Neural progenitor cell (in vitro differentiated cells): ENCODE measurements around the gene CREG1. TPM values are rescaled to one million over a fixed set of nuclear protein-coding genes. Genes with fewer than 3 reads are reported as not detected.
A peak's percentile ranks its signal among the peaks of the same experiment; 100 is the strongest.

Experiments
- DNase-seq: peaks from one replicate; pipeline ENCODE4 v3.0.0-alpha.2; 2016; ENCODE audit warnings: low spot score
- H2AFZ ChIP-seq: fragments of 200-600 bp; sonication (generic); replicated peaks from 2 replicates; pipeline ENCODE4 v1.6.1; 2016; ENCODE audit warnings: antibody characterized with exemption
- H3F3A ChIP-seq: fragments of 200-600 bp; sonication (generic); 2 replicates; pipeline ENCODE4 v1.6.1; 2016; ENCODE audit warnings: antibody characterized with exemption, low read depth
- H3K27ac ChIP-seq: fragments of 200-600 bp; sonication (generic); 2 replicates; pipeline ENCODE4 v1.5.1; 2016; ENCODE audit warnings: mild to moderate bottlenecking
- H3K27me3 ChIP-seq: fragments of 200-600 bp; sonication (generic); 2 replicates; pipeline ENCODE4 v1.6.1; 2016; ENCODE audit warnings: mild to moderate bottlenecking, moderate library complexity
- H3K36me3 ChIP-seq: fragments of 200-600 bp; sonication (generic); 2 replicates; pipeline ENCODE4 v1.5.1; 2016
- H3K4me1 ChIP-seq: fragments of 200-600 bp; sonication (generic); 2 replicates; pipeline ENCODE4 v1.6.1; 2016; ENCODE audit warnings: mixed run types
- H3K4me2 ChIP-seq: fragments of 200-600 bp; sonication (generic); 2 replicates; pipeline ENCODE4 v1.6.1; 2016
- H3K4me3 ChIP-seq: fragments of 200-600 bp; sonication (generic); 2 replicates; pipeline ENCODE4 v1.5.1; 2016
- H3K79me2 ChIP-seq: fragments of 200-600 bp; sonication (generic); 2 replicates; pipeline ENCODE4 v1.6.1; 2016; ENCODE audit warnings: low read depth
- H3K9ac ChIP-seq: fragments of 200-600 bp; sonication (generic); 2 replicates; pipeline ENCODE4 v1.6.1; 2016
- H3K9me3 ChIP-seq: fragments of 200-600 bp; sonication (generic); 2 replicates; pipeline ENCODE4 v1.5.1; 2016; ENCODE audit warnings: low read depth
- H4K20me1 ChIP-seq: fragments of 200-600 bp; sonication (generic); 2 replicates; pipeline ENCODE4 v1.6.1; 2016; ENCODE audit warnings: low read depth
- H3K27ac Mint-ChIP-seq: 3 replicates; pipeline ENCODE4 v1.8.0; 2021; ENCODE audit warnings: mixed read lengths
- H3K27me3 Mint-ChIP-seq: 2 replicates; pipeline ENCODE4 v1.8.0; 2022; ENCODE audit warnings: low read depth, mild to moderate bottlenecking, inconsistent platforms, moderate library complexity, mixed read lengths; ENCODE audit not compliant: insufficient read depth
- H3K36me3 Mint-ChIP-seq: 3 replicates; pipeline ENCODE4 v1.8.0; 2021; ENCODE audit warnings: mixed read lengths
- H3K4me1 Mint-ChIP-seq: 3 replicates; pipeline ENCODE4 v1.8.0; 2021; ENCODE audit warnings: mixed read lengths
- H3K4me3 Mint-ChIP-seq: 3 replicates; pipeline ENCODE4 v1.8.0; 2021; ENCODE audit warnings: mild to moderate bottlenecking, moderate library complexity, mixed read lengths
- H3K9me3 Mint-ChIP-seq: 3 replicates; pipeline ENCODE4 v1.8.0; 2020; ENCODE audit warnings: mixed read lengths
- CTCF ChIP-seq: fragments of 200-600 bp; sonication (generic); IDR thresholded peaks from 2 replicates; pipeline ENCODE4 v1.5.1; 2017; ENCODE audit warnings: antibody characterized with exemption, mild to moderate bottlenecking
- EZH2 ChIP-seq: fragments of 200-600 bp; sonication (generic); IDR thresholded peaks from 2 replicates; pipeline ENCODE4 v1.6.1; 2017; ENCODE audit warnings: antibody characterized with exemption, mild to moderate bottlenecking, moderate library complexity
- EZH2phosphoT487 ChIP-seq: fragments of 200-600 bp; sonication (generic); IDR thresholded peaks from 2 replicates; pipeline ENCODE4 v1.6.1; 2017; ENCODE audit warnings: antibody characterized with exemption
- total RNA-seq: library from RNA; depleted of rRNA; stranded (reverse); fragments of >200 nt; gene quantifications from 2 replicates; pipeline ENCODE4 v1.2.3, GENCODE V29; 2015; ENCODE audit warnings: low replicate concordance

The CREG1 gene
- total RNA-seq, 1 donor from 2014 or later = 55.6 TPM

GRCh38 chr1:167567663-167568062 lies 14.1 kb upstream of the CREG1 start:
- Histone ChIP-seq H3K36me3 (no peaks in the 10 kb centered on the region), H3F3A (no peaks in the 10 kb centered on the region), H3K79me2 (no peaks in the 10 kb centered on the region), H2AFZ (peak overlapping the region; percentile 63), H3K9ac (no peak overlapping the region), H3K27ac (no peak overlapping the region), H3K4me2 (no peak overlapping the region), H3K4me1 (no peaks in the 10 kb centered on the region), H3K4me3 (no peak overlapping the region), H3K27me3 (no peaks in the 10 kb centered on the region), H3K9me3 (no peaks in the 10 kb centered on the region), H4K20me1 (no peaks in the 10 kb centered on the region)
- Mint-ChIP-seq H3K27me3 (peaks cover 5% of the 10 kb centered on the region), H3K27ac (no peak overlapping the region), H3K9me3 (peaks cover 4% of the 10 kb centered on the region), H3K36me3 (no peaks in the 10 kb centered on the region), H3K4me1 (peaks cover 25% of the 10 kb centered on the region), H3K4me3 (no peak overlapping the region)
- no peak for TF ChIP-seq EZH2
- TF ChIP-seq CTCF = no peak
- no peak for TF ChIP-seq EZH2phosphoT487
- no peak for DNase-seq

GRCh38 chr1:167566766-167567165 lies 13.2 kb upstream of the CREG1 start:
- no peaks in the 10 kb centered on the region for H3K4me1 ChIP-seq
- no peaks in the 10 kb centered on the region for H4K20me1 ChIP-seq
- no peak for DNase-seq
- Mint-ChIP-seq H3K36me3 (no peaks in the 10 kb centered on the region), H3K4me3 (no peak overlapping the region), H3K4me1 (peaks cover 25% of the 10 kb centered on the region), H3K27me3 (peaks cover 5% of the 10 kb centered on the region), H3K27ac (no peak overlapping the region), H3K9me3 (peaks cover 4% of the 10 kb centered on the region)
- H3K4me2 ChIP-seq = no peak overlapping the region
- no peaks in the 10 kb centered on the region for H3F3A ChIP-seq
- H3K9ac ChIP-seq = no peak overlapping the region
- H3K9me3 ChIP-seq = no peaks in the 10 kb centered on the region
- H3K27ac ChIP-seq = no peak overlapping the region
- TF ChIP-seq EZH2phosphoT487 (no peak), CTCF (no peak), EZH2 (no peak)
- no peaks in the 10 kb centered on the region for H3K36me3 ChIP-seq
- H3K4me3 ChIP-seq = no peak overlapping the region
- H3K79me2 ChIP-seq = no peaks in the 10 kb centered on the region
- H2AFZ ChIP-seq = no peak overlapping the region
- H3K27me3 ChIP-seq = no peaks in the 10 kb centered on the region

- Histone ChIP-seq H3K9me3 (no peaks in the 10 kb centered on the region), H3K36me3 (no peaks in the 10 kb centered on the region), H3F3A (no peaks in the 10 kb centered on the region), H2AFZ (no peak overlapping the region), H3K79me2 (no peaks in the 10 kb centered on the region), H3K9ac (no peak overlapping the region), H3K4me3 (no peak overlapping the region), H3K27me3 (no peaks in the 10 kb centered on the region), H3K27ac (no peak overlapping the region), H4K20me1 (no peaks in the 10 kb centered on the region), H3K4me1 (no peaks in the 10 kb centered on the region), H3K4me2 (no peak overlapping the region)
- DNase-seq = no peak
- H3K9me3 Mint-ChIP-seq = peaks cover 4% of the 10 kb centered on the region
- H3K4me3 Mint-ChIP-seq = no peak overlapping the region
- H3K27ac Mint-ChIP-seq = peak overlapping the region; percentile 13
- no peak for TF ChIP-seq EZH2phosphoT487
- TF ChIP-seq CTCF = no peak
- TF ChIP-seq EZH2 = no peak
- peaks cover 19% of the 10 kb centered on the region for H3K4me1 Mint-ChIP-seq
- H3K27me3 Mint-ChIP-seq = peaks cover 3% of the 10 kb centered on the region
- H3K36me3 Mint-ChIP-seq = no peaks in the 10 kb centered on the region
These were observed 12.4 kb upstream of the CREG1 start for GRCh38 chr1:167565922-167566321.
